Melanocyte of skin (primary cell): ENCODE results near the gene ARHGAP44. TPM values are rescaled to one million over a fixed set of nuclear protein-coding genes. Genes with fewer than 3 reads are reported as not detected.

ENCODE experiments used
- small RNA-seq, 2 donors: library from RNA; depleted of rRNA; stranded (forward); fragments of <200 nt; gene quantifications; one replicate each; pipeline ENCODE3, GENCODE V24; 2012
- total RNA-seq, 2 donors: library from RNA; depleted of rRNA; stranded (reverse); fragments of >200 nt; gene quantifications; 2 replicates each; pipeline ENCODE4 v1.2.3, GENCODE V29; 2012

Gene ARHGAP44
- under 1 TPM; under 0.01 TPM for total RNA-seq

GRCh38 chr17:12789481-12790248 lies at the start of gene ARHGAP44:
Gene ARHGAP44, plus strand, starts transcription at chr17:12789498. Its CDS starts 341 bp downstream, at chr17:12789839.

GRCh38 chr17:13017655-13018459 lies 228.6 kb downstream of the ARHGAP44 start, which contains the start of gene ELAC2:
Gene ELAC2, minus strand, starts transcription at chr17:13018027. Its CDS starts 80 bp downstream, at chr17:13017947.

Small RNA genes lying within 50 kb of the gene (small RNA-seq; reads per million reads assigned to genes)
- 0 reads per million in 2 donors for gene MIR1269B

Other genes with a start within 250 kb of the ARHGAP44 start
- not detected for gene MYOCD, start 123.6 kb upstream of the ARHGAP44 start, total RNA-seq
- 10 to 100 TPM; 90.2 to 93.9 TPM for gene ELAC2, start 228.5 kb downstream of the ARHGAP44 start, total RNA-seq